OCI-LY3 (cell line): ENCODE results near the gene HCFC1.

Experiments
- CTCF ChIP-seq: fragments of 200-600, 300-600 bp; sonication (generic); IDR thresholded peaks from 2 replicates; pipeline ENCODE4 v1.5.1; 2014; ENCODE audit warnings: antibody characterized with exemption, low read length, low read depth
- EZH2phosphoT487 ChIP-seq: fragments of 200-600 bp; shearing (Covaris generic); IDR thresholded peaks from 2 replicates; pipeline ENCODE4 v1.6.1; 2018; ENCODE audit warnings: antibody characterized with exemption, mixed run types, low read depth

GRCh38 chrX:153960786-153961185 lies 10.8 kb downstream of the HCFC1 start:
- TF ChIP-seq CTCF (no peak), EZH2phosphoT487 (no peak)
